Large intestine (tissue), 3 donors: ENCODE measurements around the gene RPS6KC1. TPM values are rescaled to one million over a fixed set of nuclear protein-coding genes. Genes with fewer than 3 reads are reported as not detected.
"Not testable (repeated sequence)": the region's sequence is repeated elsewhere in the genome, so short reads cannot be mapped to it uniquely, and the experiment has no call there.

Experiments used
- DNase-seq, 2 donors: peaks; one replicate each; pipeline versions ENCODE4 v3.0.0 to v3.0.0-alpha.2; 2013
- H3K27ac ChIP-seq: one replicate; pipeline ENCODE4 v1.5.1; 2013; ENCODE audit warnings: low read length
- H3K27me3 ChIP-seq: 2 replicates; pipeline ENCODE4 v1.6.1; 2013; ENCODE audit warnings: low read length; ENCODE audit not compliant: control insufficient read depth, insufficient read depth
- H3K36me3 ChIP-seq: 2 replicates; pipeline ENCODE4 v1.6.1; 2013; ENCODE audit warnings: low read length; ENCODE audit not compliant: control insufficient read depth, insufficient read depth
- H3K4me1 ChIP-seq: one replicate; pipeline ENCODE4 v1.6.1; 2013; ENCODE audit warnings: low read length; ENCODE audit not compliant: control insufficient read depth, insufficient read depth
- H3K4me3 ChIP-seq: one replicate; pipeline ENCODE4 v1.5.1; 2013; ENCODE audit warnings: low read length
- H3K9me3 ChIP-seq: one replicate; pipeline ENCODE4 v1.6.1; 2013; ENCODE audit warnings: mild to moderate bottlenecking, low read depth, low read length, moderate library complexity; ENCODE audit not compliant: control insufficient read depth
- WGBS: methylation state at CpG from one replicate; pipeline ENCODE4 v1.1.5; 2013; ENCODE audit warnings: low lambda C conversion rate; ENCODE audit not compliant: insufficient coverage; 5-methylcytosine and 5-hydroxymethylcytosine counted together
- polyA plus RNA-seq: library from polyadenylated mRNA; unstranded; fragments of 120-200 nt; gene quantifications from one replicate; pipeline ENCODE4 v1.2.1, GENCODE V29; 2013

Gene RPS6KC1
- polyA plus RNA-seq, 1 donor = 13.7 TPM

DNA sequence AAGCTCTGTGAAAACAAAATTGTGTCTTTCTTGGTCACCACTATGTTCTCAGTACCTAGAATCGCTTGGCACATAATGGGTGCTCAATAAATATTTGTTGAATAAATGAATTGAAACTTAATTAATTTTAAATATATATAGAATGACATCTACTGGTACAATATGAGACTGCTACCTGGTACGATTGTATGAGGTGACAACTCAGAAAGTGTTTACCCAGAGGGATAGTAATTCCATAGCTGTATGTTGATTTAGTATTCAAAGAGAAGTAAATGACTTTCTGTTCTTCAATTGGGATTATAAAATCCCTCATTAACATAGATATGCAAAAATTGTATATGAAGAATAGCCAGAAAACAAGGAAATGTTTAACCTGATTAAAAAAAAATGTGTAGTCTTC lies 128.7 kb downstream of the RPS6KC1 start:
- Histone ChIP-seq H3K36me3 (no peaks in the 10 kb centered on the region), H3K4me3 (no peak overlapping the region), H3K4me1 (no peaks in the 10 kb centered on the region), H3K27me3 (no peaks in the 10 kb centered on the region), H3K27ac (no peak overlapping the region), H3K9me3 (no peaks in the 10 kb centered on the region)
- no peak for DNase-seq
- WGBS = 100% methylated on average over 1 of the region's 2 CpGs

DNA sequence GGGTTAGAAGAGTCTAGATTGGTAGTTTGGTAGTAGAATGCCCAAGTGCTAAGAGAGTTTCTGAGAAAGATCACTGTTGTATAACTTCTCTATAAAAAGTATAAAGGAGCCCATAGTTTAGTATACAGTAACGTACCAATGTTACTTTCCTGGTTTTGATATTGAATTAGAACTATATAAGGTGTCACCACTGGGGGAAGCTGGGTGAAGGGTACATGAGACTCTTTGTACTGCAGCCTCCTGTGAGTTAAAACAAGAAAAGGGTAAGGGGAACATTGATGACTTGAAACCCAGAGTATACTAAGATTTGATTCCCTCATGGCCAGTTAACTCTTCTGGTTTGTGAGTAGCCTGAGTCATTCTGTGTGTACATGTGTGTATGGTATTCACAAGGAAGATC lies 129.8 kb downstream of the RPS6KC1 start:
- H3K27me3 ChIP-seq = no peaks in the 10 kb centered on the region
- no CpG with 5 or more reads among the region's 1 CpG for WGBS
- H3K27ac ChIP-seq = no peak overlapping the region
- H3K4me1 ChIP-seq = no peaks in the 10 kb centered on the region
- H3K9me3 ChIP-seq = peaks cover 10% of the 10 kb centered on the region
- H3K36me3 ChIP-seq = no peaks in the 10 kb centered on the region
- no peak overlapping the region for H3K4me3 ChIP-seq
- DNase-seq = no peak

DNA sequence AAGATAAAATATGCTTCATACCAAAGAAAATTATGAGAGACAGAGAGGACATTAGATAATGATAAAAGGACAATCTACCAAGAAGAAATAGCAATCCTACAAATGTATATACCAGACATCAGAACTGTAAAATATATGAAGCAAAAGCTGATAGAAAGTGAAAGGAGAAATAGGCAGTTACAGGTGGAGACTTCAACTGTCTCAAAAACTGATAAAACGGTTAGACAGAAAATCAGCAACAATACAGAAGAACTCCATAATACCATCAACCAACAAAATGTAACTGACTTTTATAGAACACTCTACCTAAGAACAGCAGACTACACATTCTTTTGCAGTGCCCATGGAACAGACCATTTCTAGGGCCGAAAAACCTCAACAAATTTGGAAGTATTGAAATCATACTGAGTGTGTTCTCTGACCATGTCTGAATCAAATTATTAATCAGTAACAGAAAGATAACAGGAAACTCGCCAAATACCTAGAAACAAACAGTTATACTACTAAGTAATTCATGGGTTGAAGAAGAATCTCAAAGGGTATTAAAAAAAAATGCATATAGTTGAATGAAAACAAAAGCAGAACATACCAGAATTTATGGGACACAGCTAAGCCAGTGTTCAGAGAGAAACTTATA lies 132.1 kb downstream of the RPS6KC1 start:
- no peaks in the 10 kb centered on the region for H3K4me1 ChIP-seq
- 100% methylated on average over 1 of the region's 3 CpGs for WGBS
- H3K36me3 ChIP-seq = no peaks in the 10 kb centered on the region
- H3K27ac ChIP-seq = no peak overlapping the region
- no peak for DNase-seq
- no peak overlapping the region for H3K4me3 ChIP-seq
- H3K27me3 ChIP-seq = no peaks in the 10 kb centered on the region
- peaks cover 22% of the 10 kb centered on the region for H3K9me3 ChIP-seq

DNA sequence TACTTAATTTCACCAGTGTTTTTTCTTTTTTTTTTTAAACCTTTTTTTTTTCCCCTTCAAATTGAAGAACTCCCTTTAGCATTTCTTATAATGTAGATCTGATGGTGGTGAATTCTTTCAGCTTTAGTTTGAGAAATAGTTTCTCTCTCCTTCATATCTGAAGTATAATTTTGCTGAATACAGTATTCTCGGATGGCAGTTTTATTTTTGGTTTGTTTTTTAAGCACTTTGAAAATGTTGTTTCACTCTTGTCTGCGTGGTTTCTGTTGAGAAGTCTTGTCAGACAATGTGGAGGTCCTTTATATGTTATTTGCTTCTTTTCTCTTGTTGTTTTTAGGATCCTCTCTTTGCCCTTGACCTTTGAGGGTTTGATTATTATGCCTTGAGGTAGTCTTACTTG lies 135.1 kb downstream of the RPS6KC1 start:
- Histone ChIP-seq H3K4me1 (no peaks in the 10 kb centered on the region), H3K36me3 (no peaks in the 10 kb centered on the region), H3K4me3 (no peak overlapping the region), H3K9me3 (peaks cover 29% of the 10 kb centered on the region), H3K27ac (no peak overlapping the region), H3K27me3 (no peaks in the 10 kb centered on the region)
- 95% methylated on average over 2 of the region's 2 CpGs for WGBS
- peak in 1 of 2 donors; percentile 2 for DNase-seq

DNA sequence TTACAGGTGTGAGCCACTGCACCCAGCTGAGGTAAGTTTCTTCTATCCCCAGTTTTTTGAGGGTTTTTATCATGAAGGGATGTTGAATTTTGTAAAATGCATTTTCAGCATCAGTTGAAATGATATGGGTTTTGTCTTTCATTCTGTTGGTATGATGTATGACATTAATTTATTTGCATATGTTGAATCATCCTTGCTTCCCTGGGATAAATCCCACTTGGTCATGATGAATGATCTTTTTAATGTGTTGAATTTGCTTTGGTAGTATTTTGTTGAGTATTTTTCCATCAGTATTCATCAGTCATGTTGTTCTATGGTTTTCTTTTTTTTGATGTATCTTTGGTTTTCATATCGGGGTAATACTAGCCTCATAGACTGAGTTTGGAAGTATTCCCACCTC lies 141.0 kb downstream of the RPS6KC1 start:
- no peaks in the 10 kb centered on the region for H3K4me1 ChIP-seq
- no peak overlapping the region for H3K27ac ChIP-seq
- no peak overlapping the region for H3K4me3 ChIP-seq
- H3K27me3 ChIP-seq = no peaks in the 10 kb centered on the region
- DNase-seq = no peak
- H3K36me3 ChIP-seq = no peaks in the 10 kb centered on the region
- peaks cover 13% of the 10 kb centered on the region for H3K9me3 ChIP-seq
- no CpG with 5 or more reads among the region's 1 CpG for WGBS

DNA sequence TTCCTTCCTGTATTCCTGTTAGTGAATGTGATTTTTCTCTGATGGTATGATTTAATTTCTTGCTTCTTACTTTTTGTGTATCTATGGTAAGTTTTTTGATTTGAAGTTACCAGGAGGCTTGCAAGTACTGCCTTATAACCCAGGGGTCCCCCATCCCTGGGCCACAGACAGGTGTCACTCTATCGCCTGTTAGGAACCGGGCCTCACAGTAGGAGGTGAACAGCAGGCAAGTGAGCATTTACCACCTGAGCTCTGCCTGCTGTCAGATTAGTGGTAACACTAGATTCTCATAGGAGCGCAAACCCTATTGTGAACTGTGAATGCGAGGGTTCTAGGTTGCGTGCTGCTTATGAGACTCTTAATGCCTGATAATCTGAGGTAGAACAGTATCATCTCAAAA lies 143.3 kb downstream of the RPS6KC1 start:
- Histone ChIP-seq H3K27ac (no peak overlapping the region), H3K36me3 (no peaks in the 10 kb centered on the region), H3K4me1 (no peaks in the 10 kb centered on the region), H3K9me3 (peaks cover 12% of the 10 kb centered on the region), H3K27me3 (no peaks in the 10 kb centered on the region), H3K4me3 (no peak overlapping the region)
- no peak for DNase-seq
- WGBS = no CpG with 5 or more reads among the region's 5 CpGs

DNA sequence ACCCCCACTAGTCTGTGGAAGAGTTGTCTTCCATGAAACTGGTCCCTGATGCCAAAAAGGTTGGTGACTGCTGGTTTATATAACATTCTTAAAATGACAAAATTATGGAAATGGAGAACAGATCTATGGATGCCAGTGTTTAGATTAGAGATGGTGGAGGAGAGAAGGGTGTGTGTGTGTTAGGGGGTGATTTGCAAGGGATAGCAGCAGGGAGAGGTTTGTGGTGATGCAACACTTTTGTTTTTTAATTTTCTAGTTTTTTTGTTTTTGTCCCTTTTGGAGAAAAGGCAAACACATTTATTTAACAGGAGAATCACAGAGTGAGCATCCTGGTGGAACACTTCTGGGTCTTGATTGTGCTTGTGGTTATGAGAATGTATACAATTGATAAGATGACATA lies 143.8 kb downstream of the RPS6KC1 start:
- H3K4me3 ChIP-seq = no peak overlapping the region
- H3K4me1 ChIP-seq = no peaks in the 10 kb centered on the region
- DNase-seq = no peak
- H3K27me3 ChIP-seq = no peaks in the 10 kb centered on the region
- H3K36me3 ChIP-seq = no peaks in the 10 kb centered on the region
- no peak overlapping the region for H3K27ac ChIP-seq
- peaks cover 12% of the 10 kb centered on the region for H3K9me3 ChIP-seq

DNA sequence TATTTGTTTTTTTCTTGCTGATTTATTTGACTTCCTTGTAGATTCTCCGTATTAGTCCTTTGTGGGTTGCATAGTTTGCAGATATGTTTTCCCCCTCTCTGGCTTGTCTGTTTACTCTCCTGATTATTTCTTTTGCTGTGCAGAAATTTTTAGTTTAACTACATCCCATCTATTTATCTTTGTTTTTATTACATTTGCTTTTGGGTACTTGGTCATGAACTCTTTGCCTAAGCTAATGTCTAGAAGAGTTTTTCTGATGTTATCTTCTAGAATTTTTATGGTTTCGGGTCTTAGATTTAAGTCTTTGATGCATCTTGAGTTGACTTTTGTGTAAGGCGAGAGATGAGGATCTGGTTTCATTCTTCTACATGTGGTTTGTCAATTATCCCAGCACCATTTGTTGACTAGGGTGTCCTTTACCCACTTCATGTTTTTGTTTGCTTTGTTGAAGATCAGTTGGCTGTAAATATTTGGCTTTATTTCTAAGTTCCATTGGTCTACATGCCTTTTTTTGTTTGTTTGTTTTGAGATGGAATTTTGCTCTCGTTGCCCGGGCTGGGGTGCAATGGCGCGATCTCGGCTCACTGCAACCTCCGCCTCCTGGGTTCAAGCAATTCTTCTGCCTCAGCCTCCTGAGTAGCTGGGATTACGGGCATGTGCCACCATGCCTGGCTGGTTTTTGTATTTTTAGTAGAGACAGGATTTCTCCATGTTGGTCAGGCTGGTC lies 145.4 kb downstream of the RPS6KC1 start:
- H3K36me3 ChIP-seq, DNase-seq, H3K27ac ChIP-seq, H3K27me3 ChIP-seq, H3K4me3 ChIP-seq, H3K9me3 ChIP-seq, H3K4me1 ChIP-seq: not testable (repeated sequence)
- 52% methylated on average over 3 of the region's 10 CpGs for WGBS

DNA sequence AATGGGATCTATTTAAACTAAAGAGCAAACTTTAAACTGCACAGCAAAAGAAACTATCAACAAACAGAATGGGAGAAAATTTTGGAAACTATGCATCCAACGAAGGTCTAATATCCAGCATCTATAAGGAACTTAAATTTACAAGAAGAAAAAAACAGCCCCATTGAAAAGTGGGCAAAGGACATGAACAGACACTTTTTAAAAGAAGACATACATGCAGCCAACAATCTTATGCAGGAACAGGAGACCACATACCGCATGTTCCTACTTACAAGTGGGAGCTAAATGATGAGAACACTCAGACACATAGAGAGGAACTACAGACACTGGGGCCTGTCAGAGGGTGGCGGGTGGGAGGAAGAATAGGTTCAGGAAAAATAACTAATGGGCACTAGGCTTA lies 149.6 kb downstream of the RPS6KC1 start:
- H3K27ac ChIP-seq = no peak overlapping the region
- H3K36me3 ChIP-seq = no peaks in the 10 kb centered on the region
- H3K4me1 ChIP-seq = no peaks in the 10 kb centered on the region
- WGBS = no CpG with 5 or more reads among the region's 3 CpGs
- H3K4me3 ChIP-seq = no peak overlapping the region
- no peaks in the 10 kb centered on the region for H3K27me3 ChIP-seq
- H3K9me3 ChIP-seq = peaks cover 5% of the 10 kb centered on the region
- DNase-seq = no peak

DNA sequence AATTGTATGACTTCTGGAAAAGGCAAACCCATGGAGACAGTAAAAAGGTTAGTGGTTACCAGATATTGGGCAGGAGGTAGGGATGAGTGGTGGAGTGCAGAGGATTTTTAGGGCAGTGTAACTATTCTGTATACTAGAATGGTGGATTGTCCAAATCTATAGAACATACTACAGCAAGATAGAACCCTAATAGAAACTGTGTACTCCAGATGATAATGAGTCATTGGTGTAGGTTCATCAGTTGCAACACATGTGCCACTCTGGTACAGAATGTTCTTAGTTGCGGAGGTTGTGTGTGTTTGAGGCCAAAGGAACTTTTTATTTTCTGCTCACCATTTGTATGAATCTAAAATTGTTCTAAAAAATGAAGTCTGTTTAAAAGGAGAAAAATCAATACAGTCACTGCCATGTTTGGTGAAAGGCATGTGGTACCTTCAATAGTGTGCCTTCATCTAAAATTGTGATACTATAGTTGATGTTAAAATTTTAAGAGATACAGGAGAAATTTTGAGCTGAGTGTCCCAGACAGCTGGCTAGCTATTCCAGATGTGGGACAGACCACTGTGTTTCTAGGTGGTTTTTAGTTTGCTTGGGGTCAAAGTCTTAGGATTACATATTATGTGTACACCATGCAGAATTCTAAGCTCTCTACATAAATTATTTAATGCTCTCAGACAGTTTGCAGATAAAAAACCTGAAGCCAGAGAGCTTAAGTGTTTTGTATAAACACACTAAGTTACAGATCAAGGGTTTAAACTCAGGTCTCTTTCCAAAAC lies 150.5 kb downstream of the RPS6KC1 start:
- WGBS = no CpG with 5 or more reads among the region's 1 CpG
- no peak for DNase-seq
- no peak overlapping the region for H3K27ac ChIP-seq
- H3K4me1 ChIP-seq = no peaks in the 10 kb centered on the region
- peaks cover 5% of the 10 kb centered on the region for H3K9me3 ChIP-seq
- H3K4me3 ChIP-seq = no peak overlapping the region
- no peaks in the 10 kb centered on the region for H3K36me3 ChIP-seq
- no peaks in the 10 kb centered on the region for H3K27me3 ChIP-seq
